ENCODE measurements around the gene SEPTIN8.

- TF ChIP-seq CTCF (IDR thresholded peaks at IDR 0.05; ENCODE audit: insufficient read depth, low read depth, low read length) (no peak), EZH2 (IDR thresholded peaks at IDR 0.05; ENCODE audit: insufficient read depth, low read length) (no peak)
Observed at GRCh38 chr5:132739232-132739631, 37.8 kb downstream of the SEPTIN8 start.
